Astrocyte of the spinal cord (primary cell): Measurements from ENCODE around the gene CDC42EP3.

Source experiments
- DNase-seq: peaks from one replicate; pipeline ENCODE4 v3.0.0; 2011; ENCODE audit warnings: low read depth, low spot score
- H3K4me3 ChIP-seq: 2 replicates; pipeline ENCODE4 v1.5.1; 2011; ENCODE audit warnings: low read depth, mild to moderate bottlenecking, low read length, moderate library complexity
- CTCF ChIP-seq: IDR thresholded peaks from 2 replicates; pipeline ENCODE4 v1.5.1; 2012; ENCODE audit warnings: low read depth, mild to moderate bottlenecking, low read length, inconsistent platforms
- in situ Hi-C: cut with HindIII; loops from 2 replicates; pipeline ENCODE4 v1.10.0; 2017; ENCODE audit warnings: low sequenced_read_pairs

Gene CDC42EP3

GRCh38 chr2:37647971-37648330 lies 23.5 kb downstream of the CDC42EP3 start:
- no peak for TF ChIP-seq CTCF
- no peak for DNase-seq
- H3K4me3 ChIP-seq: no peak overlapping the region
- in situ Hi-C loops: no loop called here

- TF ChIP-seq CTCF: no peak
- no peak overlapping the region for H3K4me3 ChIP-seq
- in situ Hi-C loops: no loop called here
- no peak for DNase-seq
Observed at GRCh38 chr2:37645836-37646235, 25.6 kb downstream of the CDC42EP3 start.

GRCh38 chr2:37645362-37645761 lies 26.1 kb downstream of the CDC42EP3 start:
- no peak for TF ChIP-seq CTCF
- peak; percentile 68 for DNase-seq
- in situ Hi-C loops: no loop called here
- H3K4me3 ChIP-seq: no peak overlapping the region

GRCh38 chr2:37644191-37644590 lies 27.3 kb downstream of the CDC42EP3 start:
- no peak overlapping the region for H3K4me3 ChIP-seq
- in situ Hi-C loops: no loop called here
- DNase-seq: no peak
- TF ChIP-seq CTCF: no peak

- H3K4me3 ChIP-seq: no peak overlapping the region
- TF ChIP-seq CTCF: no peak
- in situ Hi-C loops: no loop called here
- no peak for DNase-seq
Observed at GRCh38 chr2:37643730-37644078, 27.7 kb downstream of the CDC42EP3 start.

- no peak for DNase-seq
- no peak overlapping the region for H3K4me3 ChIP-seq
- no peak for TF ChIP-seq CTCF
- in situ Hi-C loops: no loop called here
Observed at GRCh38 chr2:37642907-37643729, 28.3 kb downstream of the CDC42EP3 start.
